GM21526 (cell line): ENCODE measurements around the gene AKT2.

Experiments used
- ATAC-seq: cut with Tn5 transposase; IDR thresholded peaks from one replicate; pipeline ENCODE4 v1.9.1; 2021; ENCODE audit warnings: moderate library complexity; ENCODE audit not compliant: unreplicated experiment, low FRiP score

The AKT2 gene

DNA sequence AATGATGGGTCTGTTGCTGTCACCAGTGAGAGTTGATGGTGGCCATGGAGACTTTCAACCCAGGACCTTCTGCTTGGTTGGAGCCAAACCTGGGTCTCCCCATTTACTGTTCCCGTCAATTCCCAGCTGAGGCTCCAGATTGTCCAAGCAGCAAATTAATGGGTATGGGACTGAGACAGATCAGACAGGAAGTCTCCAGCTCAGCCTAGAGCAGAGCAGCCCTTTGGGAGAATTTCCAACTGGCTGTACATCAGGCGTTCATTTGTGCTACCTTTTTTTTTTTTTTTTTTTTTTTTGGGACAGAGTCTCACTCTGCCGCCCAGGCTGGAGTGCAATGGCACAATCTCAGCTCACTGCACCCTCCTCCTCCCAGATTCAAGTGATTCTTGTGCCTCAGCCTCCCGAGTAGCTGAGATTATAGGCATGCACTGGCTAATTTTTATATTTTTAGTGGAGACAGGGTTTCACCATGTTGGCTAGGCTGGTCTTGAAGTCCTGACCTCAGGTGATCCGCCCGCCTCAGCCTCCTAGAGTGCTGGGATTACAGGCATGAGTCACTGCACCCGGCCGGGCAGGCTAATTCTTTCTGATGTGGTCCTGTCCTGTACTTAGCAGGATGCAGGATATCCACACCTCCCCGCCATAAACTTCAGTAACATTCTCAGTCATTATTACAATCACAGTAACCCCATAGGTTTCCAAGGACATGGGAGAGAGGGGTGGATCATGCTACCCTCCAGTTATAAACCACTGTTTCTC, 84.6 kb downstream of the AKT2 start:
- ATAC-seq, result no peak

GRCh38 chr19:40198272-40198990, 86.7 kb downstream of the AKT2 start:
- no peak for ATAC-seq

- no peak for ATAC-seq
Measured at GRCh38 chr19:40193587-40193849, 91.6 kb downstream of the AKT2 start.

GRCh38 chr19:40192758-40193586, 92.2 kb downstream of the AKT2 start:
- ATAC-seq, result no peak

DNA sequence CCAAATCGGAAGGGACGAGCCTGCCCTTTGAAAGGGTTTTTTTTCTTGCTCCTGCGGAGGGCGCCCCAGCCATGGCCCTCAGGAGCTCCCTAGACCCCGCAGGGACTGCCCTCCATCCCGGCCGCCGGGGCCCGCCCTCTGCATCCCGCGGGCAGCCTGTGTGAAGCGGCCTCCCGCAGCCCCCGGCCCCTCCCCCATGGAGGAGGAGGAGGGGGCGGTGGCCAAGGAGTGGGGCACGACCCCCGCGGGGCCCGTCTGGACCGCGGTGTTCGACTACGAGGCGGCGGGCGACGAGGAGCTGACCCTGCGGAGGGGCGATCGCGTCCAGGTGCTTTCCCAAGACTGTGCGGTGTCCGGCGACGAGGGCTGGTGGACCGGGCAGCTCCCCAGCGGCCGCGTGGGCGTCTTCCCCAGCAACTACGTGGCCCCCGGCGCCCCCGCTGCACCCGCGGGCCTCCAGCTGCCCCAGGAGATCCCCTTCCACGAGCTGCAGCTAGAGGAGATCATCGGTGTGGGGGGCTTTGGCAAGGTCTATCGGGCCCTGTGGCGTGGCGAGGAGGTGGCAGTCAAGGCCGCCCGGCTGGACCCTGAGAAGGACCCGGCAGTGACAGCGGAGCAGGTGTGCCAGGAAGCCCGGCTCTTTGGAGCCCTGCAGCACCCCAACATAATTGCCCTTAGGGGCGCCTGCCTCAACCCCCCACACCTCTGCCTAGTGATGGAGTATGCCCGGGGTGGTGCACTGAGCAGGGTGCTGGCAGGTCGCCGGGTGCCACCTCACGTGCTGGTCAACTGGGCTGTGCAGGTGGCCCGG, 93.1 kb downstream of the AKT2 start:
- peak; percentile 11 for ATAC-seq

GRCh38 chr19:40190891-40191835, 94.0 kb downstream of the AKT2 start, which contains the start of gene MAP3K10:
TSS of gene MAP3K10 (plus strand) at chr19:40191426. CDS start at chr19:40192032, 606 bp downstream.
- peak; percentile 75 for ATAC-seq

- ATAC-seq, result no peak
Measured at GRCh38 chr19:40184273-40184672, 100.9 kb downstream of the AKT2 start.
